GM21619 (cell line): Measurements from ENCODE around the gene TANGO6.

ENCODE experiments used
- ATAC-seq: cut with Tn5 transposase; IDR thresholded peaks from one replicate; pipeline ENCODE4 v1.9.1; 2021; ENCODE audit not compliant: unreplicated experiment

The TANGO6 gene

DNA sequence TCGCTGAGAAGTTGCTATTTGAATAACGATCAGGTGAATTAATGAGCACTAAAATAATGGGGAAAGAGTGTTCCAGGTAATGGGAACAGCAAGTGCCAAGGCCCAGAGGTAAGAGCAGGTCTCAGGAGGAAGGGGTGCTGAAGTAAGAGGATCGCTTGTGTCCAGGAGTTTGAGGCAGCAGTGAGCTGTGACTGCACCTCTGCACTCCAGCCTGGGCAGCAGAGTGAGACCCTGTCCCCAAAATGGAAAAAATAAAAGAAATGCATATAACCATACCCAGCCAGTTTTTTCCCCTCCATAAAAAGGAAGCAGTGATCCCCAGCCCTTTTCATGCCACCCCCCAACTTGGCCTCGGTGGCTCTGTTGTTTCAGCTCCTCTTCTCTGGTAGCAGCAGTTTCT is 245.4 kb downstream of the TANGO6 start:
- ATAC-seq, result no peak

DNA sequence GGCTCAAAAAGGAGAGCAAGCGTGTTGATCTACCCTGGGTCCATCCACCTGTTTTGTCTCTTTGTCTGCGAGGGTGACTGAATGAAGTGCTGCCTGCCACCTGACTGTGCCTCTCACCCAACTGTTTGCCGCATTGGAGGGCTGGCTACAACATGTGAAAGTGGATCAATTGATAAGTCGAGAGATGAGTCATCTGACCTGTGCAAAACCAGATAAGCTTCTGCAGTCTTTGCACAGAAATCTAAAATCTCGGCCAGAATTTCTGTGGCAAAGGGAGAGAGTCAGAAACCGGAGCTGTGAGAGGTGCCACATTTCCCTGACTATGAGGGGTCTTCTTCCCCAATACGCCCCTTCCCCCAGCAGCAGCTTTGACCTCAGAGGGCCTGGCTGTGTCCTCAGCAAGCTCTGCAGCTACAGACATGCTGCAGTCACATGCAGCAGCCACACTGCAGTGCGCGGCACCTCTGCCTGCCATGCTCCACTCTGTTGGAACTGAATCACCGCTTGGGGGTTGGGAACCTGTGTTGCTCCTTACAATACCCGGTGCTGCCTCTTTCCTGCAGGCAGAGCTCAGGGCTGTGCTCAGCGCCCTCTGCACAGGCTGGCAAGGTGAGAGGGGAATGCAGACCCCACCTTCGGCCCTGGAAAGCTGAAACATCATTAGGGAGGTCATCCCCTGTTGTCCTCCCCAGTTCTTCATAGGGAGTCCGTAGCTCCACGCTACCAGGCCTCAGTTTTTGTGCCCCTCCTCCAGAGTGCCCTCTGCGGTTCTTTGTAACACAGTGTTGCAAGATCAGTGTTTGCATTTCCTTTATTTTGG is 246.0 kb downstream of the TANGO6 start:
- no peak for ATAC-seq

DNA sequence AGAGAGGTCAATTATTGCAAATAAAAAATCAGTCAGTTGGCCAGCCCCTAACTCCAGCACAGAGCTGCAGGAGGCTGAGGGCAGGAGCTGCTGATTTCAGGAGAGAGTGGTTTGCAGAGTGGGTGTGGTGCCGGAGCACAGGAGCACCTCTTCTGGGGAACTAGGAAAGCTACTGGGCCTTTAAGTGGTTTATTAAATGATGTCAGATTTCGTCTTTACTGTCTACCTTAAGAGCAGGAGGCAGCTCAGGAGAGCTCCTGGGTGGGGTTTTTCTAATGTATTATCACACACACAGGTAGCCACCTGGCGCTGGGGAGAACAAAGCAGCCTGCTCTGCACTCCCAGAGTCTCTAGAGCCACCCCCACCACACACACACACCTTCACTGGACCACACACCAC is 250.6 kb downstream of the TANGO6 start:
- no peak for ATAC-seq

DNA sequence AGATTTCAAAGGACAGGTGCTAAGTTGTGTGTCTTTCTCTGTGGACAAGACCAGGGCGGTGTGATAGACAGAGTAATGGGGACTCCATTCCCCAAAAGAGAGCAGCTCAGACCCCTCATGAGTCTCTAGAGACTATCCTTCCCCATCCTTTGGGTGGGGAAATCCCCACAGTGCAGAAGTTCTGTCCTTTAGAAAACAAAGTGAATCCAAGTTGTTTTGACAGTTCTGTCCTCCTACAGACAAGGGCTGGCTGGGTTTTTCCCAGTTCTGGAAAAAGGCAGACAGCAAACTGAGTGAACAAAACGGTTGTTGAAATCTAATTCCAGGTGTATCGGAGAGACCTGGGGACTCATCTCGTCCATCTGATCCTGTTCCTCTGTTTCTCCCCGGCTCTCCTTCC is 251.2 kb downstream of the TANGO6 start:
- no peak for ATAC-seq

DNA sequence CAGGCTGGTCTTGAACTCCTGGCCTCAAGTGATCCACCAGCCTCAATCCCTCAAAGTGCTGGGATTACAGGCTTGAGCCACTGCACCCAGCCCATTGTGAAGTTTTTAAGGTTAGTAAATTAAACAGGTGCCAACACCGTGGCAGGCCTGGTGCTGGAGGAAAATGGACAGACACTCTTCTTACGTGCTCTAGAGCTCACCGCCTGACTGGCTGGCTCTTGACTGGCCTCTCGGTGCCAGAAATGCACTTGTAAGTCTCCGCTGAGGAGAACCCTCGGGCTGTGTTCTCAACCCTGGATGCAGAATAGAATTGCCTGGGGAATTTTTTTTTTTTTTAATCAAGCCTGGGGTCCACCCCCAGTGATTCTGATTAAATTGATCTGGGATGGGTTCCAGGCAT is 251.9 kb downstream of the TANGO6 start:
- ATAC-seq, result no peak

DNA sequence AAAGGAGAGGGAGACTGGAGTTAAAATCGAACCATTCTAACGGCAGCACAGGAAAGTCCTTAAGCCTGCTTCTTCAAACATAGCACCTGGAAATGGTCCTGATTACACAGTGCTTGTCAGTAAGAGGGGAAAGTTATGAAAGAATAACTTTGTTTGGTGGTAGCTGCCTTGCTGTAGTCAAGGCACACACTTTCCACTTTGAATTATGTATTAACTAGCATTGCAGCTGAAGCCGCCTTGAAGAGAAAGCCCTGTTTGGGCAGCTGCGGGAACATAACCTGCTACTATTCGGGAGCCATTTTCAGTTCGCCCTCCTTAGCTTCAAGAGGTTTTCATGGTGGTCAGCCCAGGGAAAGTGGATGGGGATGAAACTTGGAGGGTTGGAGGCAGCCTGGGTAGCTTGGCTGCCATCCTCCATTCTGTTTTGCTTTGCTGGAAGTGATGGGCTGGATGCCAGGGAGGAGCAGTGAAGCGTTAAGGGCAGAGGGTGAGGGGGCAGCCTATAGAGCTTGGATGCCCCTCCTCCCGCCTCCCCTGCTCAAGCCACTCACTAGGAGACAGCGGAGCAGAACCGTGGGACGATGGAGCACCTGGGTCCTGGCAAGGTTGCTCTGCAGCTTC is 256.9 kb downstream of the TANGO6 start:
- ATAC-seq, result no peak

DNA sequence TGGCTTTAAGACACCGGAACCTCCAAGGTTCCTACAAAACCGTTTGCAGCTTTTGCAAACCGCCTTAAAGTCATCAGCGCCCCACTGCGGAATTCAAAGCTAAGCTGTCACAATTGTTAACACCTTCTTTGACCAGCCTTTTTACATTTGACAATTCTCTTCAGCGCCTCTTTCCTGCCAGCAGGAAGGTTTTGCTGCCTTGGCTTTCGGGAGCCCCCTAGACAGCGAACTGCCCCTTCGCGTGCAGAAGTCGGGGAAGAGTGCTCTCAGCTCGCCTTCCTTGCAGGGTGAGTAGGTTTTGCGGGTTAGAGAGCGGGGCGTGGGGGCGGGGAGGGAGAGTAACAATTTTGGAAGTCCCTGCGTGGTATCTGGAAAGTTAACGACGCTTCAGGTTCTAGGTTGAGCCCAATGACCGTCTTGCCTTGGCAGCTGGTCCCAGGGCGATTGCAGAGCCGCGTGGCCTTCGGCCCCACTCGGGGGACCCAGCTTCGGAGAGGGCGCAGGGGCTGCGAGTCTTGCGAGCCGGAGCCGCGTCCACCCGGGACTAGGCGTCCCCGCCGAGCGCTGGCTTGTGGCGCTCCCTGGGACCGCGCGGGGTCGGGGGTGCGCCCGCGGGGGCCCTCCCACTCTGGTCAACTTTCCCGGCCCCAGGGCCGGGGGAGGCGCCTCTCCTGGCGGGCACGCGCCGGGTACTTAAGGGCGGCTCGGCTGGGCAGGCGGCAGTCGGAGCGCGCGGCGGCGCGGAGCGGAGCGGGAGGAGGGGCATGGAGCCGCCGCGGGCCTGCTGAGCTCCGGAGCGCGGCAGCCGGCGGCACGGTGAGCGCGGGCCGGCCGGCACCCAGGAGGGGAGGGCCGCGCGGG is 262.4 kb downstream of the TANGO6 start, which contains the start of gene HAS3:
Gene HAS3 (plus strand): TSS at position 153 of the 861 bp plus-strand sequence. CDS start 3,743 bp downstream, outside the sequence.
- no peak for ATAC-seq

DNA sequence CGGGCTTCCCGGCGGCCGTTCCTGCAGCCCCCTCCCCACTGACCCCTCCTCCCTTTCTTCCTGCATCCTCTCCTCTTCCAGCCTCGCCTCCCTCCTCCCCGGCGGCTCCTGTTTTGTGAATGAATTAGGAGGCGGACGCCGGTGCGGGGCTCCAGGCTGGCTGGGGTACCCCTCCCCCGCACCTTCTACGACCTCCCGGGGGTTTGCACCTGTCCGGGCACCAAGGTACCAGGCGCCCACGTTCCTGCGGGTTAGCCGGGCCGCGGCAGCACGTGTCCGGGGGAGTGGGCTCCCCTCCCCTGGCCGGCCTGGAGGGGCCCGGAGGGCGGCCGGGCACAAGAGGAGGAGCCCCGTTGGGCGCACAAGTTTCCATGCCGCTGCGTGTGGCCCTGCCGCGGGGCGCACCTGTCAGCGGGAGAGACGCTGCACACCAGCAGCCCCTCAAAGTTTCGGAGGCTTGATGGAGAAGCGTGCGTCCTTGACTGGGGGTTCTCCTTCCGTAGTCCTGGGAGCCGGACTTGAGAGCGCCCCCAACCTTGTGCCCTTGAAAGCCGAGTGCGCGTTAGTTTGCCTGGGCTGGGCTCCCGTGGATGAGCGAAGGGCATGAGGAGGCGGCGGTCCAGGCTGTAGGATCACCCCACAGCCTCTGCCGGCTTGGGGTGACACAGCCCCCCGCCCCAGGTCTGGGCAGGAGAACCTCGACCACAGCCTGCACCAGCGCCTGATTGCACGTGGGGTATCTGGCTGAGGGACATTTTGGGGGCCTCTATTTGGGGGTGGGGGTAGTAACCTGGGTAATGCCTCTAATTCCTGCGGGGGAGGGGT is 263.4 kb downstream of the TANGO6 start:
- ATAC-seq, result no peak

- ATAC-seq, result no peak
Measured at GRCh38 chr16:69107316-69107962, 264.1 kb downstream of the TANGO6 start.

GRCh38 chr16:69108064-69108904 is 265.0 kb downstream of the TANGO6 start:
- no peak for ATAC-seq

DNA sequence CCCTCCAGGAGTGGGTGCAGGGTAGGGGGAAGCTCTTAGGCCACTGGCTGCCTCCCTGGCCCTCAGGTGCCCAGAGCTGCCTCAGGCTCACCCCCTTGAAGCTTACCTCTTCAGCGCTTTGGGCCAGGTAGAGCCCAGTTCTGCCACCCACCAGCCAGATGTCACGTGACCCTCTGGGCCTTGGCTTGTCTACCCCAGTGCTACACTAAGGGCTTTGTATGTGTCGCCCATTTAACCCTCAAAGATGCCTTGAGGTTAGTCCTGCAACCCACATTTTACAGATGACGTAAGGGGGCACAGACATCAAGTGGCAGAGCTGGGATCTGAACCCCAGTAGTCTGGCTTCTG is 265.5 kb downstream of the TANGO6 start:
- ATAC-seq, result no peak

DNA sequence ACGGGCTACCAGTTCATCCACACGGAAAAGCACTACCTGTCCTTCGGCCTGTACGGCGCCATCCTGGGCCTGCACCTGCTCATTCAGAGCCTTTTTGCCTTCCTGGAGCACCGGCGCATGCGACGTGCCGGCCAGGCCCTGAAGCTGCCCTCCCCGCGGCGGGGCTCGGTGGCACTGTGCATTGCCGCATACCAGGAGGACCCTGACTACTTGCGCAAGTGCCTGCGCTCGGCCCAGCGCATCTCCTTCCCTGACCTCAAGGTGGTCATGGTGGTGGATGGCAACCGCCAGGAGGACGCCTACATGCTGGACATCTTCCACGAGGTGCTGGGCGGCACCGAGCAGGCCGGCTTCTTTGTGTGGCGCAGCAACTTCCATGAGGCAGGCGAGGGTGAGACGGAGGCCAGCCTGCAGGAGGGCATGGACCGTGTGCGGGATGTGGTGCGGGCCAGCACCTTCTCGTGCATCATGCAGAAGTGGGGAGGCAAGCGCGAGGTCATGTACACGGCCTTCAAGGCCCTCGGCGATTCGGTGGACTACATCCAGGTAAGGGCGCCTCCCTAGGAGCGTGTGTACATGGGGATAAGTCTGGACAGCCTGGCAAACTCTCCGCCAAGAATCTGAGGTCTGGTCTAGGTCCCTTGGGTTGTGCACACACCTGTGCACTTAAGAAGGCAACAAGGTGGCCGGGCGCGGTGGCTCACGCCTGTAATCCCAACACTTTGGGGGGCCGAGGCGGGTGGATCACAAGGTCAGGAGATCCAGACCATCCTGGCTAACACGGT is 266.3 kb downstream of the TANGO6 start:
- no peak for ATAC-seq

GRCh38 chr16:69110406-69110805 is 267.1 kb downstream of the TANGO6 start:
- ATAC-seq, result no peak

DNA sequence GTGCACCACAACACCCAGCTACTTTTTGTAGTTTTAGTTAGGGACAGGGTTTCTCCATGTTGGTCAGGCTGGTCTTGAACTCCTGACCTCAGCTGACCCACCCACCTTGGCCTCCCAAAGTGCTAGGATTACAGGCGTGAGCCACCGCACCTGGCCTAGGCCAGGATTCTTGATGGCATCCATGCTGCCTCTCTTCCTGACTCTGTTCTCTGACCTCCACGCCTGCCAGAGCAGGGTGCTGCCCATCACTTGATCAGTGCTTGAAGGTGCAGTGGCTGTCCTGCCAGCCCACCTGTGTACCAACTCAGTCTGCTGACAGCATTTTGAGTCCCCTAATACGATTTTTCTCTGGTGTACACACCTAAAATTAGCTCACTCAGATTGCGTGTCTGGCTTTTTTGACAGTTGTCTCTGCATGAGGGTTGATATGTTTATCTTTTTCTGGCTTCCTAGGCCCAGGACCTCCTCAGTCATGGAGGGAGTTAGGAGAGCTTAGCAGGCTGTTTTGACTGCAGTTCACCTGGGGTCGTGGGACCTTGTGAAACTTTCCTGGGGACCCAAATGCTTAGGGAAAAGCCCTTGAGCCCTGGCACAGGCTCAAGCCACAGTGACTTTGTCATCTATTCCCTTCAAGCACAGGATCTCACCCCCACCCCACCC is 268.0 kb downstream of the TANGO6 start:
- no peak for ATAC-seq

GRCh38 chr16:69111876-69112230 is 268.5 kb downstream of the TANGO6 start:
- ATAC-seq, result no peak

- ATAC-seq, result no peak
Measured at GRCh38 chr16:69112285-69113129, 269.2 kb downstream of the TANGO6 start.

- no peak for ATAC-seq
Measured at GRCh38 chr16:69113216-69113615, 269.9 kb downstream of the TANGO6 start.
